ENCODE measurements around the gene MYBPHL.

Gene MYBPHL

DNA sequence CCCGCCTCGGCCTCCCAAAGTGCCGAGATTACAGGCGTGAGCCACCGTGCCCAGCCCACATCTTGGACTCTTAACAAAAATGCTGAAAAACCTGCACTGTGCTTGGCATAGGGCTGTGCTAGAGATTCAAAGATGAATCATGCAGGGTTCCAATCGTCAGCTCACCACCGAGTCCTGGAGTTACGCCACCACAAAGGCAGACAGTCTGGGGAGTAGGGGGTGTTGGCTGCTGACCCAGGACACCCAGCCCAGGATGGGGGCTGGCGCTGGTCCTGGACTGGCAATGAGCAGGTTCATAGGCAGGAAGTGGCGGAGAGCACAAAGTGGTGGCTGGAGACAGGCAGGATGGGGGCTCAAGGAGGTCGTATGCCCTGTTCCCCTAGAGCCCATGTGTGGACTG is 39.8 kb downstream of the MYBPHL start:
- DNase-seq (ENCODE audit: insufficient read length, low spot score) (no peak), FAIRE-seq (no peak)

DNA sequence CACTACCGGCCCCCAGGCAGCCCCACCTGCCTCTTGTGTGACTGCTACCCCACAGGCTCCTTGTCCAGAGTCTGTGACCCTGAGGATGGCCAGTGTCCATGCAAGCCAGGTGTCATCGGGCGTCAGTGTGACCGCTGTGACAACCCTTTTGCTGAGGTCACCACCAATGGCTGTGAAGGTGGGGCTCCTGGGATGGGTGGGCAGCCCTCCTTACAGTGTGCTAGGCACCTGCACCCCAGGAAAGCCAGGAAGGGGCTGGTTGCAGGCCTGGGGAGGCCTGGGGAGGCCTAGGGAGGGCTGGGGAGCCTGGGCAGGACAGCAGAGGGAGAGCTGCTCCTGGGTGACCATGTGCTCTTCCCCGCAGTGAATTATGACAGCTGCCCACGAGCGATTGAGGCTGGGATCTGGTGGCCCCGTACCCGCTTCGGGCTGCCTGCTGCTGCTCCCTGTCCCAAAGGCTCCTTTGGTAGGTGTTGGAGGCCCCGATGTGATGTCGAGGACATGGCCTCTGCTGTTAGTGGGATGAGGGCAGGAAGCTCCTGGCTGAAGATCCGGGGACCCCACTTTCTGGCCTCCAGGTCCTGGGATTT is 41.0 kb downstream of the MYBPHL start:
- DNase-seq (ENCODE audit: insufficient read length, low spot score) (no peak), FAIRE-seq (no peak)

DNA sequence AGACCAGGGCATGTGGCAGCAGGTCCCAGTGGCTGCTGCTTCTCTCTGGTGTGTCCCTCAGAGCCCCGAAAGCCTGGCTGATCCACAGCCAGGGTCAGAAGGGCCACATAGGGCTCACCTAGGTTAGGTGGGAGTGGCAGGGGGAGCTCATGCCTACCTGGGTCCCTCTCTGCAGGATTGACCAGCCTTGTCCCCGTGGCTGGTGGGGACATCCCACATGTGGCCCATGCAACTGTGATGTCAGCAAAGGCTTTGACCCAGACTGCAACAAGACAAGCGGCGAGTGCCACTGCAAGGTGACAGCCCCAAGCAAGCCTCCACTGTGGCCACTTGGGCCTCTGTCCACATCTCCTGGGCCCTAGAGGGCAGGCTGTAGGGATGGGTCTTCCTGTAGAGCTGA is 41.8 kb downstream of the MYBPHL start:
- FAIRE-seq = no peak
- DNase-seq (ENCODE audit: insufficient read length, low spot score) = no peak

DNA sequence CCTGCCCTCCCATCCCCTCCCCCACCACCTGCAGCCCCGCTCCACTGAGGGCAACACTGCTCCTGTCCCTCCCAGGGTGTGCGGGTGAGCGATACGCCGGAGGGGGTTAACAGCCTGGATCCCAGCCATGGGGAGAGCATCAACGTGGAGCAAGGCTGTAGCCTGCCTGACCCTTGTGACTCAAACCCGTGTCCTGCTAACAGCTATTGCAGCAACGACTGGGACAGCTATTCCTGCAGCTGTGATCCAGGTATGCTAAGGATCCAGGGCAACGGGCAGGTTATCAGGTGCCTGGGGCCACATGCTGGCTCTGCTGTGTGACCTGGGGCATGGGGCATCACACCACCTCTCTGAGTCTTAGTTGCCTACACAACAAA is 42.4 kb downstream of the MYBPHL start:
- DNase-seq (ENCODE audit: insufficient read length, low spot score) (no peak), FAIRE-seq (no peak)

DNA sequence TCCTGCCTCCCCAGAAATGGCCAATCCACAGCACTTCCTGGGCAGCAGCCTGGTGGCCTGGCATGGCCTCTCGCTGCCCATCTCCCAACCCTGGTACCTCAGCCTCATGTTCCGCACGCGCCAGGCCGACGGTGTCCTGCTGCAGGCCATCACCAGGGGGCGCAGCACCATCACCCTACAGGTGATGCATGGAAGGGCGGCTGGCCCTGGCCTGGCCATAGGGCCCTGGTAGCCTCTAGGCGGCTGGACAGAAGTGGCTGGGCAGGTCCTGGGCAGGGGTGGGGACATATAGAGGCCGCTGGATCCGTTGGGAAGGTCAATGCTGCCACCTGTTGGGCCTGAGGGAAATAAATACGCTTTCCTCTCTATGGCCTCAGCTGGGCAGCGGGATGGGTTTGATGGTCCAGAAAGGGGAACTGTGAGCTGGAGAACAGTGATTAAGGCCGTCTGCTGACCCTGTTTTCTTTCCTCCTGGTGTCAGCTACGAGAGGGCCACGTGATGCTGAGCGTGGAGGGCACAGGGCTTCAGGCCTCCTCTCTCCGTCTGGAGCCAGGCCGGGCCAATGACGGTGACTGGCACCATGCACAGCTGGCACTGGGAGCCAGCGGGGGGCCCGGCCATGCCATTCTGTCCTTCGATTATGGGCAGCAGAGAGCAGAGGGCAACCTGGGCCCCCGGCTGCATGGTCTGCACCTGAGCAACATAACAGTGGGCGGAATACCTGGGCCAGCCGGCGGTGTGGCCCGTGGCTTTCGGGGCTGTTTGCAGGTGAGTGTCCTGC is 43.0 kb downstream of the MYBPHL start:
- DNase-seq (ENCODE audit: insufficient read length, low spot score) (peak; percentile 74), FAIRE-seq (peak; percentile 84)

DNA sequence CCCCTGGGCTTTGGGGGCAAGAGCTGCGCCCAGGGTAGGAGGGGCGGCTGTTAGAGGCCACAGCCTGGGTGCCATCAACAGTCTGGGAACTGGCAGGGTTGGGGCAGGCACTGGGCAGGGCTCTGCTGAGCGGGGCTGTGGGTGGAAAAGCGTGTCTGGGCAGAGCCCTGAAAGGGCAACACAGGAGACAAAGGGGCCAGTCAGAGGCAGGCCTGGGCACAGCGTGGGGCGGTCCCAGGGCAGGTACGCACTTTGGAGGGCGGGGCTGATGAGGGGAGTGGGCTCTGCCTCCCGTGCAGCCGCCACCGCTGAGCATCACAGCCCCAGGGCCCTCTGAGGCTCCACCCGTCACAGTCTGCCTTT is 43.6 kb downstream of the MYBPHL start:
- DNase-seq (ENCODE audit: insufficient read length, low spot score) = no peak
- no peak for FAIRE-seq

DNA sequence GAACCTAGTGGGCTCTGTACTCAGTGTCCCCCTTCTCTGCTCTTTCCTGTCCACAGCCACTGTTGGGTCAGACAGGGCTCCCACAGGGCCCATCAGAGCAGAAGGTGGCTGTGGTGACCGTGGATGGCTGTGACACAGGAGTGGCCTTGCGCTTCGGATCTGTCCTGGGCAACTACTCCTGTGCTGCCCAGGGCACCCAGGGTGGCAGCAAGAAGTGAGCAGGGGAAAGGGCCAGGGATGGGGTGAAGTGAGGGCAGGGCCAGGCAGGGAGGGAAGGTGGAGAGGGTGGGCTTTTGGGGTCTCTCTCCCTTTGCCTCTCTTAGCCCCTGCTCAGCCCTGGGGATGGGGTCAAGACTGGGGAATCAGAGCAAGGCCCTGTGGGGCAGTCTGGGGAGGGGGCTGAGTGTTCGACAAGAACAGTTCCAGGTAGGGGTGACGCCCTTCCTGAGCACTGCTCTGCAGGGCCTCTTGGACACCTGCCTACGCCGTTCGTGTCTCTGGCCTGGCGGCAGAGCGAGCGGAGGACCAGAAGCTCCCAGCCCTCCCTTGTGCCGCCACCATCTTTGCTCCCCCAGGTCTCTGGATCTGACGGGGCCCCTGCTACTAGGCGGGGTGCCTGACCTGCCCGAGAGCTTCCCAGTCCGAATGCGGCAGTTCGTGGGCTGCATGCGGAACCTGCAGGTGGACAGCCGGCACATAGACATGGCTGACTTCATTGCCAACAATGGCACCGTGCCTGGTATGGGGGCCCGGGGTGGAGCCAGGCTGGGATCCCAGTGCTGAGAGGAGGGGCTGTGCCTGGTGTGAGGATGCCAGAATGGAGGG is 44.4 kb downstream of the MYBPHL start:
- FAIRE-seq = no peak
- DNase-seq (ENCODE audit: insufficient read length, low spot score) = no peak

DNA sequence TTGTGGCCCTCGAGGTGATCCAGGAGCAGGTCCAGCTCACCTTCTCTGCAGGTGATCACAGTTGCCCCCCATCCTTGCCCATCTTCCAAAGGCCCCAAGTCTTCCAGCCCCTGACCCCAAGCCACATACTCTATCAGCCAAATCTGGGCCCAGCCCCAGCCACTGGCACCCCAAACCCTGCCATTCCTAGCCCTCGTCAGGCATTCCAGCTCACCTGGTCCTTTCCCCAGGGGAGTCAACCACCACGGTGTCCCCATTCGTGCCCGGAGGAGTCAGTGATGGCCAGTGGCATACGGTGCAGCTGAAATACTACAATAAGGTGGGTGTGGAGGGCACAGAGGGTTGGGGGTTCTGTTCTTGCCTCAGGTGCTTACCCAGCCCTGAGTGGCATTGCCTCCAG is 45.2 kb downstream of the MYBPHL start:
- FAIRE-seq = no peak
- no peak for DNase-seq (ENCODE audit: insufficient read length, low spot score)

DNA sequence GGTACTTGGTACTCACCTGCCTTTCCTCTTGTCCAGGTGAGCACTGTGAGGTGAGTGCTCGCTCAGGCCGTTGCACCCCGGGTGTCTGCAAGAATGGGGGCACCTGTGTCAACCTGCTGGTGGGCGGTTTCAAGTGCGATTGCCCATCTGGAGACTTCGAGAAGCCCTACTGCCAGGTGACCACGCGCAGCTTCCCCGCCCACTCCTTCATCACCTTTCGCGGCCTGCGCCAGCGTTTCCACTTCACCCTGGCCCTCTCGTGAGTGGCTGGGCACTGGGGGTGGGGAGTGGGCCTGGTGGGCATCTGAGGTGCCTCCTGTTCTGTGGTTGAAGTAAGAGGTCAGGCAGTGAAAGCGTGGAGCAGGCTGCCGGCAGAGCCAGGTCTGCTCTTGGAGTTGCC is 45.8 kb downstream of the MYBPHL start:
- DNase-seq (ENCODE audit: insufficient read length, low spot score) = no peak
- no peak for FAIRE-seq

DNA sequence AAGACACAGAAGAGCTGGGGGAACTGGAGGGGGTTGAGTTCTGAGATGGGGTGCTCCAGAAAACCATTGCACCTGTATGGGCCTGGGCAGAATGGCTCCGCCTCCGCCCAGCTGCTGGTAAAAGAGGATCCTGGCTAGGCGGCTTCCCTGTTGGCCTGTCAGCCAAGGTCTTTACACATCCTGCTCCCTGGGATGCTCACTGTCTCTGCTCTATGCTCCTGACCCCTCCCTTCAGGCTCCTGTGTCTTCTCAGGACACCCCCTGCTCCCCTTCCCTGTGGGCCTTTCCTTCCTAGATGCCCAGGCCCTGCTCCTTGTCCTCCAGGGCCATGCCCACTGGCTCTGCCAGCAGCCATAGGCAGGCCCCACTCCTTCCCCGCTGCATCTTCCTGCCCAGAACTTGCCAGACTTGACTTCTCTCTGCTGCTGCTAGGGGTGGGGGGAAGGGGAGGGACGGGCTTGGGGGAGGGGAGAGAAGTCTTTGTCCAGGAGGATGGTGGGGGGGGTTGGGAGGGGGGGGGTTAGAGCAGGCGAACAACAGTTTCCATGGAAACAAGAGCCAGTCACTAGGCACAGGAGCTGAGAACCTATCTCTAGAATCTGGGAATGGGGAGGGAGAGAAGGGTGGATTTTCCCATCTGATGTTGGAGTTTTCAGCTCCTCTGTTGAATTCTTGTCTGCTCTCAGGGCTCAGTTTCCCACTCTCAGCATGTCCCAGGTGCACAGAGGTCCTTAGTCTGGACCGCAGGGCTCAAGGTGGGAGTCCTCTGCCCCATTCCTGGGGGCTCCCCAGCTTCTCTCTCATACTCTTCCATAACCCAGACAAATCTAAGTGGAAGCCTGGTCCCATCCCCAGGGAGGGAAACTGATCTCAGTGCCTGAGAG is 46.9 kb downstream of the MYBPHL start:
- FAIRE-seq = no peak
- DNase-seq (ENCODE audit: insufficient read length, low spot score) = no peak

DNA sequence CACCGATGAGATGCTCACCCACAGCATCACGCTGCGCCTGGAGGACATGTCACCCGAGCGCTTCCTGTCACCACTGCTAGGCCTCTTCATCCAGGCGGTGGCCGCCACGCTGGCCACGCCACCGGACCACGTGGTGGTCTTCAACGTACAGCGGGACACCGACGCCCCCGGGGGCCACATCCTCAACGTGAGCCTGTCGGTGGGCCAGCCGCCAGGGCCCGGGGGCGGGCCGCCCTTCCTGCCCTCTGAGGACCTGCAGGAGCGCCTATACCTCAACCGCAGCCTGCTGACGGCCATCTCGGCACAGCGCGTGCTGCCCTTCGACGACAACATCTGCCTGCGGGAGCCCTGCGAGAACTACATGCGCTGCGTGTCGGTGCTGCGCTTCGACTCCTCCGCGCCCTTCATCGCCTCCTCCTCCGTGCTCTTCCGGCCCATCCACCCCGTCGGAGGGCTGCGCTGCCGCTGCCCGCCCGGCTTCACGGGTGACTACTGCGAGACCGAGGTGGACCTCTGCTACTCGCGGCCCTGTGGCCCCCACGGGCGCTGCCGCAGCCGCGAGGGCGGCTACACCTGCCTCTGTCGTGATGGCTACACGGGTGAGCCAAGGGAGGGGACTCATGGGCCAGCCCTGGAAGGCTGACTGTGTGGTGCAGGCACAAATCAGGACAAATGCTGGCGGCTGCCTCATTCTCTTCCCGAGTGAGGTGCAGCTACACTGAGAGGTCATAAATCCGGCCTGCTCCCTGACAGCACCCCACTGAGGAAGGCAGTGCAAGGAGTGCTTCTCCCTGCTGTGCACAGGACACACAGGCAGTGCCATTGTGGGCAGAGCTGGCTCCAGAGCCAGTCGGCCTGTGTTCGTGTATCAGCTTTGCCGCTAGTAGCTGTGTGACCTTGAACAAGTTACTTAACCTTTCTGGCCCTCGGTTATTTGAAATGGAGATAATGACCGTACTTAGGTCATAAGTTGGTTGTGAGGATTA is 48.0 kb downstream of the MYBPHL start:
- no peak for FAIRE-seq

DNA sequence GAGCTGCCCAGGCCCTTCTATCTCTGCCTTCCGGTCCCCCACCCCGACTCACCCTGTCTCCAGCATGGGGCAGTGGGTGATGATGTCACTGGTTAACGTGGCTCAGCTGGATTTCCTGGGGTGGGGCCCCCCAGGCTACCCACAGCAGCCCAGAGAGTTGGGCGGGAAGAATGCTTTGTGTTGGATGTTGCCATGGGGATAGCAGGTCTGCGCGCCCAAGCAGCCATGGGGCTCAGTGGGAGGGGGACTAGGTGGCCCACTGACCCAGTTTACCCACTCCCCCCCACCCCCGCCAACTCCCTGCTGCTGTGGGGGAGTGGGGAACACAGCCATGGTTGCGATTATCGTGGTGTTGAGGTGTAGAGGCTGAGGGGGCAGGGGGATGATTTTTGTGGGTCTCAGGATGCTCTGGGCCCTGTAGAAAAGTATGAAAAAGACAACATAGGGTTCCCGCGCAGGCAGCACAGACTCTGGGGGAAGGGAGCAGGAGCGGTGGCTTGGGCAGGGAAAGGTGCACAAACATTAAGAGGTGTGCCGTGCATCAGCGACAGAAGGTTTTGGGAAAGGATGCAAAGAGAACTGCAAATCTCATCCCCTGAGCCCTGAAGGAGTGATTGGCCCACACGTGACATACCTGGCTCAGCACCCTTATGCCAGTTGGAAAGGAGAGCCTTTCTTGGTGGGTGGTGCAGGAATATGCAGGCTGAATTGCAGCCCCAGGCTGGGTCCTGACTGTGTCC is 49.0 kb downstream of the MYBPHL start:
- DNase-seq (ENCODE audit: insufficient read length, low spot score) (no peak), FAIRE-seq (no peak)

More for the DNA sequence above, 48.0 kb downstream of the MYBPHL start:
- DNase-seq (ENCODE audit: insufficient read length, low spot score) = no peak

DNA sequence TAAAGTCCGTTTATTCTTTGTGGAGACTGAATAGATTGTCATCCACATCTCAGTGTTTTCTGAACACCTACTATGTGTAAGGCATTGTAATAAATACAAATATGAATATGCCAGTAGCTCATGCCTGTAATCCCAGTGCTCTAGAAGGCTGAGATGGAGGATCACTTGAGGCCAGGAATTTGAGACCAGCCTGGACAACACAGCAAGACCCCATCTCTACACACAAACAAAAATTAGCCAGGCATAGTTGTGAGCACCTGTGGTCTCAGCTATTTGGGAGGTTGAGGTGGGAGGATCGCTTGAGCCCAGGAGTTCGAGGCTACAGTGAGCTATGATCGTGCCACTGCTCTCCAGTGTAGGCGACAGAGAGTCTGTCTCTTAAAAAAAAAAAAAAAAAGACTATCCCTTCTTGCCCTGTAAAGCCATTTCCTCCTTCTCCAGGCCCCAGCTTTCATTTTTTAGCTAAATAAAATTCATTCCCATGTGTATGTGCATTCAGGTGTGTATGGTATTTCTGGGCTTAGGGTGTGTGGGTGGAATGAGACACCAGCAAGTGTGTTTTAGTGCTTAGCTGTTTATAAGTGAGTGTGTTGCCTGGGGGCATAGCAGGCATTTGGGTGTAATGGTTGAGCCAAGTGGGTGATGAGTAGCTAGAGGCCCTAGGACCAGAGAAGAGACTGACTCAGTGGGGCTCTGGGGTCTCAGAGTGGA is 49.7 kb downstream of the MYBPHL start:
- no peak for DNase-seq (ENCODE audit: insufficient read length, low spot score)
- no peak for FAIRE-seq

DNA sequence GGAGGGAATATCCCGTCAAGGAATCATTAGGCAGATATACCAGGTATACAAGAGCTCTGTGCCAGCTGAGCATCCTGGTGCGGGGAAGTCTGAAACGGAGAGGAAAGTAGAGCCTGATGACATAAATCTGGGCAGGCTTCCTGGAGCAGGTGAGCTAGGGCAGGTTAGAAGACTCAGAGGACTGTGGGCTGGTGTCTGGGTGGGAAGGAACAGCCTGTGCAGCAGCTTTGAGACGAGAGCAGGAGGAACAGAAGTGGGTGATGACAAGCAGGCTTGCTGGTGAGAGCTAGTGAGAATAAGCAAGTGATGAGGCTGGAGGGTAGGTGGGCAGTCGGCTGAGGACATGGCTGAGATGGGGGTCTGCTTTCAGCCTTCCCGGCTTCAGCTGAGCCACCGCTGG is 50.7 kb downstream of the MYBPHL start:
- no peak for DNase-seq (ENCODE audit: insufficient read length, low spot score)

DNA sequence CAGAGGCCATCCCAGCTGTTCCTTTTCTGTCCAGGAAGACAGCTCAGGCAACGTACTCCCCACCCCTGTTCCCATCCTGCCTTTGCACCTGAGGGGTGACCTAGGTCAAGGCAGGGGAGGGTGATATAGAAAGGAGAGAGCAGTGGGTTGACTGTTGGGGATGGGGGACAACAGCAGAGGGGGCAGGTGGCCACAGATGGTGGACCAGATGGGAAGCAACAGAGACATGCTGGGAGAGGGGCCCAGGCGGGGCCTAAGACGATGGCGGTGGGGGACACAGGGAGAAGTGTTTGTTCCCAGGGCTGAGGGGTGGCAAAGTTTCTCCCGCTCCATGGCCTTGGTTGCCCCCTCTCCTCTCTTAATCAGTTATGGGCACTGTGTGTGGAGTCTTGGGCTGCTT is 51.1 kb downstream of the MYBPHL start:
- FAIRE-seq (no peak), DNase-seq (ENCODE audit: insufficient read length, low spot score) (no peak)

More for the DNA sequence above, 50.7 kb downstream of the MYBPHL start:
- FAIRE-seq = no peak

DNA sequence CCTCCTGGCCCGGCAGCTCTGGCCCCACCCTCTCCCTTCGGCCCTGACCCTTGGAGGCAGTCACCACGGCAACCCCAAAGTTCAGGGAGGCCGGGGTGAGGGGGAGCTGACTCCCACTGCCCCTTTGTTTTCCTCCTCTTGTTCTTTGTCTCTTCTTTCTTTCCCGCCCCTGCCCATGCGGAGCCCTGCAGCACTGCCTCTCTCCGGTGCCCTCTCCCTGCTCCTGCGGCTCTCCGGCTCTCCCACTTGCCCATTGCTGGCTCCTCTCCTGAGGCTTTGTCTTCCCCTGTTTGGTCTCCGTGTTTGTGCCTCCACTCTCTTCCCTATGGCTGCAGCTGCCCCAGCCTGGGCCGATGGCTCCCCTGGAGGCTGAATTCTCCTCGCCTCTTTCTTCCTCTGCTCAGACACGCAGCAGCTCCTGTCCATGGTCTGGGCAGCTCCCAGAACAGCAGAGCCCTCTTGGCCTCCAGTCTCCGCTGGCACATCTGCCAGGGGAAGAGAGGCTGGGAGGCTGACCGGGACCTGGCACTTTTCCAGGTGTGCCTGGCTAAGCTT is 51.6 kb downstream of the MYBPHL start:
- FAIRE-seq = no peak
- no peak for DNase-seq (ENCODE audit: insufficient read length, low spot score)

DNA sequence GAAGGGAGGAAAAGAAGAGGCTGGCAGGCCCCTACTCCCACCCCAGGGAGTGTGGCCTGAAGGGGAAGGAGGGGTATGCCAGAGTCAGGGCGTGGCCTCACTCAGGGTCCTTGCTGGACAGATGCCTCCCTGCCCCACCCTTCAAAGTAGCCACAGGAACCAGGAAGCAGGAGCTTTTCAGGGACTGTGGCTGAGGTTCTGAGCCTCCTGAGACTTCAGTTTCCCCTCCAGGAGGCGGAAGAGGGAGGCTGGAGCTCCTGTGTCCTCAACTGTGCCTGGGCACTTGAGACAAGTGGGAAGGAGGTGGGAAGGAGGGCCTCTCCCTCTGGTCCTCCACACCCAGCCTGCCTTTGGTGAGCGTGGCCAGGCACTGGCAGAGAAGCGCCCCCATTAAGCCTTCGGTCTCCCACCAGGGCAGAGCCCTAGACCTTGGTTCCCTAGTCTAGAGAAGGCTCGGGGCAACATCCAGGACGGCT is 52.2 kb downstream of the MYBPHL start:
- DNase-seq (ENCODE audit: insufficient read length, low spot score) = no peak
- no peak for FAIRE-seq

Measured in HTR-8/SVneo (cell line).